ENCODE results near the gene ZNF408. TPM values are rescaled to one million over a fixed set of nuclear protein-coding genes. Genes with fewer than 3 reads are reported as not detected.

Gene ZNF408
- total RNA-seq, 4 donors from 2014 or later = 0.88 to 10.5 (median 8.0) TPM

GRCh38 chr11:46745328-46745727 is 44.5 kb downstream of the ZNF408 start:
- Histone ChIP-seq H3K27ac (no peak overlapping the region), H3K27me3 (no peaks in the 10 kb centered on the region), H3K9me3 (no peaks in the 10 kb centered on the region), H3K4me1 (no peaks in the 10 kb centered on the region), H3K36me3 (no peaks in the 10 kb centered on the region), H3K4me3 (no peak overlapping the region)
- intact Hi-C loops (cut with DNase I; ENCODE audit: low total_unique reads) = no loop called here
- DNase-seq = no peak
- TF ChIP-seq POLR2A (IDR thresholded peaks at IDR 0.05) = no peak
- TF ChIP-seq, protein P1, sequence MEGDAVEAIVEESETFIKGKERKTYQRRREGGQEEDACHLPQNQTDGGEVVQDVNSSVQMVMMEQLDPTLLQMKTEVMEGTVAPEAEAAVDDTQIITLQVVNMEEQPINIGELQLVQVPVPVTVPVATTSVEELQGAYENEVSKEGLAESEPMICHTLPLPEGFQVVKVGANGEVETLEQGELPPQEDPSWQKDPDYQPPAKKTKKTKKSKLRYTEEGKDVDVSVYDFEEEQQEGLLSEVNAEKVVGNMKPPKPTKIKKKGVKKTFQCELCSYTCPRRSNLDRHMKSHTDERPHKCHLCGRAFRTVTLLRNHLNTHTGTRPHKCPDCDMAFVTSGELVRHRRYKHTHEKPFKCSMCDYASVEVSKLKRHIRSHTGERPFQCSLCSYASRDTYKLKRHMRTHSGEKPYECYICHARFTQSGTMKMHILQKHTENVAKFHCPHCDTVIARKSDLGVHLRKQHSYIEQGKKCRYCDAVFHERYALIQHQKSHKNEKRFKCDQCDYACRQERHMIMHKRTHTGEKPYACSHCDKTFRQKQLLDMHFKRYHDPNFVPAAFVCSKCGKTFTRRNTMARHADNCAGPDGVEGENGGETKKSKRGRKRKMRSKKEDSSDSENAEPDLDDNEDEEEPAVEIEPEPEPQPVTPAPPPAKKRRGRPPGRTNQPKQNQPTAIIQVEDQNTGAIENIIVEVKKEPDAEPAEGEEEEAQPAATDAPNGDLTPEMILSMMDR (IDR thresholded peaks at IDR 0.05) = no peak

DNA sequence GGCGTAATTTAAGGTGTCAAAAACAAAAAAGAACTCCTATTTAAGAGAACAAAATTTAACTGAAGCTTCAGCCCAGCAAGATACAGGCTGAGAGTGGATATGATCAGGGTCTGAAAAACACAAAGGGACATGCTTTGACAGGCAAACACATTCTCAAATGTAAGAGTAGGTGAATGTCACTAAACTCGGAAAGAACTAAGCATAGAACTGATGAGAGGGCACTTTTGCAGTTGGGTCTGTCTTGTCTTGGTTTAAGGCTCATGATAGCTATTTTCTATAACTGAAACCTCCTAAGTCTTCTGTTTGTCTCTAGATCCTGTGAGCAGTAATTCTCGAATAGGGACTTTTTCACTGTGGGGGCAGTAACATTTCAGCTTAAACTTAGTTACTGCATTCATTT is 45.2 kb downstream of the ZNF408 start:
- intact Hi-C loops (cut with DNase I; ENCODE audit: low total_unique reads) = no loop called here
- no peak for DNase-seq
- Histone ChIP-seq H3K36me3 (no peaks in the 10 kb centered on the region), H3K27ac (no peak overlapping the region), H3K4me3 (no peak overlapping the region), H3K9me3 (no peaks in the 10 kb centered on the region), H3K4me1 (no peaks in the 10 kb centered on the region), H3K27me3 (no peaks in the 10 kb centered on the region)
- TF ChIP-seq, protein P1 (IDR thresholded peaks at IDR 0.05) = no peak
- TF ChIP-seq POLR2A (IDR thresholded peaks at IDR 0.05) = no peak

DNA sequence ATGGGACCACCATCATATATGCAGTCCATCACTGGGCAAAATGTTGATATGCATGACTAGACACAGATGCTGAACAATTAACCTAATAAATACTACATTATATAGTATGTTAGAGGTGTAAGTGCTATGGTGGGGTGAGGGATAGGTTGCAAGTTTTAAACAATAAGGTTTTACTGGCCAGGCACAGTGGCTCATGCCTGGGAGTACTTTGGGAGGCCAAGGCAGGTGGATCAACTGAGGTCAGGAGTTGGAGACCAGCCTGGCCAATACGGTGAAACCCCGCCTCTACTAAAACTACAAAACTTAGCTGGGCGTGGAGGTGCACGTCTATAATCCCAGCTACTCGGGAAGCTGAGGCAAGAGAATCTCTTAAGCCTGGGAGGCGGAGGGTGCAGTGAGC is 46.3 kb downstream of the ZNF408 start:
- intact Hi-C loops (cut with DNase I; ENCODE audit: low total_unique reads) = no loop called here

More for the DNA sequence above, 46.3 kb downstream of the ZNF408 start:
- H3K27ac ChIP-seq = no peak overlapping the region
- no peaks in the 10 kb centered on the region for H3K36me3 ChIP-seq
- H3K4me1 ChIP-seq = no peaks in the 10 kb centered on the region
- DNase-seq = no peak
- H3K27me3 ChIP-seq = no peaks in the 10 kb centered on the region
- H3K9me3 ChIP-seq = no peaks in the 10 kb centered on the region
- H3K4me3 ChIP-seq = no peak overlapping the region
- TF ChIP-seq POLR2A (IDR thresholded peaks at IDR 0.05) = no peak
- TF ChIP-seq, protein P1 (IDR thresholded peaks at IDR 0.05) = no peak

Small RNAs within 50 kb of the gene (microRNA-seq; reads per million reads assigned to microRNA genes)
- gene MIR5582 (ENCODE audit: borderline microRNAs expressed, borderline replicate concordance) = not detected

Small RNAs within 50 kb of the gene (small RNA-seq; reads per million reads assigned to genes)
- not detected for gene MIR5582

Other genes starting within 250 kb of the ZNF408 start
- 10 to 100 TPM; 22.6 to 55.3 (median 41.4) TPM for gene AMBRA1, start 107.0 kb upstream of the ZNF408 start, total RNA-seq
- gene HARBI1, start 83.8 kb upstream of the ZNF408 start, total RNA-seq = 1 to 10 TPM in 3 of 4 donors, under 1 TPM in 1; 0.77 to 5.0 (median 2.8) TPM
- gene ATG13, start 83.5 kb upstream of the ZNF408 start, total RNA-seq = 100 to 1,000 TPM in 1 of 4 donors, 10 to 100 TPM in 3; 51.8 to 102 (median 68.3) TPM
- gene ARHGAP1, start 412 bp upstream of the ZNF408 start, total RNA-seq = 100 to 1,000 TPM in 1 of 4 donors, 10 to 100 TPM in 3; 27.9 to 114 (median 37.3) TPM
- under 1 TPM in 1 of 4 donors, not detected in 3; 0.27 TPM for gene F2, start 18.2 kb downstream of the ZNF408 start, total RNA-seq
- gene CKAP5, start 145.2 kb downstream of the ZNF408 start, total RNA-seq = 10 to 100 TPM; 19.7 to 88.8 (median 44.2) TPM
- 10 to 100 TPM in 2 of 4 donors, 1 to 10 TPM in 1, under 1 TPM in 1; 0.77 to 21.2 (median 9.3) TPM for gene LRP4, start 217.5 kb downstream of the ZNF408 start, total RNA-seq
- 10 to 100 TPM in 2 of 4 donors, 1 to 10 TPM in 2; 4.9 to 33.8 (median 19.5) TPM for gene CSTPP1, start 235.7 kb downstream of the ZNF408 start, total RNA-seq